Ramos (cell line): Measurements from ENCODE around the gene CARS1.

Source experiments
- in situ Hi-C: fragments of 300-500 bp; cut with MboI; formaldehyde crosslinking; loops from one replicate; pipeline ENCODE4 v1.14.3; 2022; ENCODE audit warnings: low sequenced_read_pairs; ENCODE audit not compliant: unreplicated experiment

The CARS1 gene

GRCh38 chr11:3014943-3015342 lies 42.3 kb downstream of the CARS1 start:
- in situ Hi-C loops: no loop called here

GRCh38 chr11:3014057-3014938 lies 42.9 kb downstream of the CARS1 start:
- in situ Hi-C loops: no loop called here

GRCh38 chr11:3011891-3012885 lies 45.0 kb downstream of the CARS1 start:
- in situ Hi-C loops: no loop called here

- in situ Hi-C loops: no loop called here
Measured at GRCh38 chr11:3010521-3011275, 46.5 kb downstream of the CARS1 start.

GRCh38 chr11:3010004-3010403 lies 47.2 kb downstream of the CARS1 start:
- in situ Hi-C loops: no loop called here

- in situ Hi-C loops: no loop called here
Measured at GRCh38 chr11:3009481-3009880, 47.7 kb downstream of the CARS1 start.

- in situ Hi-C loops: no loop called here
Measured at GRCh38 chr11:3008746-3009336, 48.4 kb downstream of the CARS1 start.

- in situ Hi-C loops: no loop called here
Measured at GRCh38 chr11:3007404-3008010, 49.7 kb downstream of the CARS1 start.

- in situ Hi-C loops: no loop called here
Measured at GRCh38 chr11:3006505-3007260, 50.5 kb downstream of the CARS1 start.

- in situ Hi-C loops: no loop called here
Measured at GRCh38 chr11:3004481-3004880, 52.7 kb downstream of the CARS1 start.

GRCh38 chr11:3003396-3004231 lies 53.6 kb downstream of the CARS1 start:
- in situ Hi-C loops: no loop called here

GRCh38 chr11:3002871-3003270 lies 54.4 kb downstream of the CARS1 start:
- in situ Hi-C loops: no loop called here

GRCh38 chr11:3002351-3002861 lies 54.8 kb downstream of the CARS1 start:
- in situ Hi-C loops: no loop called here

- in situ Hi-C loops: no loop called here
Measured at GRCh38 chr11:3001496-3001895, 55.7 kb downstream of the CARS1 start.

- in situ Hi-C loops: no loop called here
Measured at GRCh38 chr11:3000032-3000961, 56.9 kb downstream of the CARS1 start.

- in situ Hi-C loops: loop anchor here (25.0 kb wide), 1 partner anchor 738 kb away; no protein-coding TSS in a partner anchor
Measured at GRCh38 chr11:2999464-2999998, 57.7 kb downstream of the CARS1 start.
